Tongue (tissue), 2 donors: Measurements from ENCODE around the gene DCTN3. TPM values are rescaled to one million over a fixed set of nuclear protein-coding genes. Genes with fewer than 3 reads are reported as not detected.

Experiments used
- DNase-seq: peaks from one replicate; pipeline ENCODE4 v3.0.0-alpha.2; 2015
- total RNA-seq: library from RNA; depleted of rRNA; stranded (reverse); fragments of >200 nt; gene quantifications from one replicate; pipeline ENCODE4 v1.2.3, GENCODE V29; 2014

Gene DCTN3
- total RNA-seq, 1 donor from 2014 or later: 90.7 TPM

- no peak for DNase-seq
Observed at GRCh38 chr9:34623374-34624235, 3.3 kb upstream of the DCTN3 start.

GRCh38 chr9:34615132-34615531 is 5.2 kb downstream of the DCTN3 start:
- DNase-seq: no peak

- peak; percentile 91 for DNase-seq
Observed at GRCh38 chr9:34612788-34613390, 7.4 kb downstream of the DCTN3 start.

GRCh38 chr9:34611811-34612787 is 8.2 kb downstream of the DCTN3 start, which contains the start of gene RPP25L:
Gene RPP25L, minus strand, starts transcription at chr9:34612097. Its CDS starts 801 bp downstream, at chr9:34611296.
- DNase-seq: peak; percentile 94

- DNase-seq: no peak
Observed at GRCh38 chr9:34611251-34611810, 9.0 kb downstream of the DCTN3 start.

GRCh38 chr9:34610434-34611206 is 9.7 kb downstream of the DCTN3 start:
- no peak for DNase-seq

- no peak for DNase-seq
Observed at GRCh38 chr9:34607331-34607730, 13.0 kb downstream of the DCTN3 start.

- DNase-seq: no peak
Observed at GRCh38 chr9:34606905-34607304, 13.4 kb downstream of the DCTN3 start.

GRCh38 chr9:34606190-34606589 is 14.1 kb downstream of the DCTN3 start:
- no peak for DNase-seq

GRCh38 chr9:34603610-34604231 is 16.6 kb downstream of the DCTN3 start:
- peak; percentile 91 for DNase-seq

- no peak for DNase-seq
Observed at GRCh38 chr9:34601937-34602573, 18.2 kb downstream of the DCTN3 start.

GRCh38 chr9:34600908-34601307 is 19.4 kb downstream of the DCTN3 start:
- DNase-seq: no peak

- no peak for DNase-seq
Observed at GRCh38 chr9:34599546-34599945, 20.7 kb downstream of the DCTN3 start.

GRCh38 chr9:34594177-34594576 is 26.1 kb downstream of the DCTN3 start:
- no peak for DNase-seq

- peak; percentile 71 for DNase-seq
Observed at GRCh38 chr9:34592895-34593601, 27.2 kb downstream of the DCTN3 start.

GRCh38 chr9:34591917-34592866 is 28.1 kb downstream of the DCTN3 start:
- DNase-seq: no peak

GRCh38 chr9:34591248-34591916 is 28.9 kb downstream of the DCTN3 start:
- DNase-seq: peak; percentile 90
